GM21381 (cell line): ENCODE measurements around the gene SVIP.

ENCODE experiments used
- ATAC-seq: cut with Tn5 transposase; IDR thresholded peaks from one replicate; pipeline ENCODE4 v1.9.1; 2021; ENCODE audit warnings: mild to moderate bottlenecking, moderate library complexity; ENCODE audit not compliant: unreplicated experiment

The SVIP gene

GRCh38 chr11:22795914-22796313 lies 33.7 kb downstream of the SVIP start:
- ATAC-seq = no peak

- ATAC-seq = no peak
Measured at GRCh38 chr11:22792497-22792896, 37.1 kb downstream of the SVIP start.

GRCh38 chr11:22787551-22788162 lies 41.9 kb downstream of the SVIP start:
- no peak for ATAC-seq

GRCh38 chr11:22787055-22787454 lies 42.5 kb downstream of the SVIP start:
- no peak for ATAC-seq

- peak; percentile 86 for ATAC-seq
Measured at GRCh38 chr11:22786475-22786874, 43.1 kb downstream of the SVIP start.

- no peak for ATAC-seq
Measured at GRCh38 chr11:22785251-22785650, 44.4 kb downstream of the SVIP start.

GRCh38 chr11:22780952-22781593 lies 48.5 kb downstream of the SVIP start:
- peak; percentile 92 for ATAC-seq

- no peak for ATAC-seq
Measured at GRCh38 chr11:22779850-22780249, 49.8 kb downstream of the SVIP start.

GRCh38 chr11:22778642-22779041 lies 51.0 kb downstream of the SVIP start:
- ATAC-seq = no peak

GRCh38 chr11:22775248-22775647 lies 54.4 kb downstream of the SVIP start:
- no peak for ATAC-seq

GRCh38 chr11:22774716-22775115 lies 54.9 kb downstream of the SVIP start:
- ATAC-seq = peak; percentile 58

- no peak for ATAC-seq
Measured at GRCh38 chr11:22769081-22769480, 60.5 kb downstream of the SVIP start.
